Neuron (in vitro differentiated cells): Measurements from ENCODE around the gene WDR72.

Experiments used
- H2AFZ ChIP-seq: one replicate; pipeline ENCODE4 v1.6.1; 2013; ENCODE audit warnings: low read depth, mild to moderate bottlenecking, inconsistent platforms, low read length, moderate library complexity
- H3K27me3 ChIP-seq: one replicate; pipeline ENCODE4 v1.6.1; 2013; ENCODE audit warnings: low read length; ENCODE audit not compliant: insufficient read depth
- H3K36me3 ChIP-seq: one replicate; pipeline ENCODE4 v1.6.1; 2013; ENCODE audit warnings: low read length; ENCODE audit not compliant: insufficient read depth
- H3K4me1 ChIP-seq: one replicate; pipeline ENCODE4 v1.6.1; 2013; ENCODE audit warnings: low read length; ENCODE audit not compliant: insufficient read depth
- H3K4me3 ChIP-seq: 2 replicates; pipeline ENCODE4 v1.5.1; 2013; ENCODE audit warnings: mild to moderate bottlenecking, low read length, moderate library complexity
- H3K9me3 ChIP-seq: one replicate; pipeline ENCODE4 v1.6.1; 2013; ENCODE audit warnings: low read length

Gene WDR72

GRCh38 chr15:53625260-53625659 is 134.2 kb downstream of the WDR72 start:
- Histone ChIP-seq H3K9me3 (no peaks in the 10 kb centered on the region), H3K4me3 (no peak overlapping the region), H3K36me3 (no peaks in the 10 kb centered on the region), H2AFZ (no peak overlapping the region), H3K4me1 (peaks cover 18% of the 10 kb centered on the region), H3K27me3 (no peaks in the 10 kb centered on the region)

GRCh38 chr15:53618461-53618860 is 141.0 kb downstream of the WDR72 start:
- Histone ChIP-seq H3K36me3 (no peaks in the 10 kb centered on the region), H2AFZ (no peak overlapping the region), H3K4me1 (no peaks in the 10 kb centered on the region), H3K9me3 (no peaks in the 10 kb centered on the region), H3K4me3 (no peak overlapping the region), H3K27me3 (no peaks in the 10 kb centered on the region)

GRCh38 chr15:53611145-53611920 is 148.1 kb downstream of the WDR72 start:
- Histone ChIP-seq H3K4me1 (no peaks in the 10 kb centered on the region), H2AFZ (no peak overlapping the region), H3K4me3 (no peak overlapping the region)

GRCh38 chr15:53591041-53591440 is 168.4 kb downstream of the WDR72 start:
- Histone ChIP-seq H2AFZ (no peak overlapping the region), H3K4me3 (no peak overlapping the region), H3K36me3 (no peaks in the 10 kb centered on the region), H3K27me3 (no peaks in the 10 kb centered on the region), H3K9me3 (no peaks in the 10 kb centered on the region), H3K4me1 (no peaks in the 10 kb centered on the region)

More at GRCh38 chr15:53611145-53611920, 148.1 kb downstream of the WDR72 start:
- no peaks in the 10 kb centered on the region for H3K9me3 ChIP-seq
- H3K36me3 ChIP-seq = no peaks in the 10 kb centered on the region
- no peaks in the 10 kb centered on the region for H3K27me3 ChIP-seq

- Histone ChIP-seq H3K27me3 (no peaks in the 10 kb centered on the region), H2AFZ (no peak overlapping the region)
Measured at GRCh38 chr15:53590380-53590779, 169.1 kb downstream of the WDR72 start.

GRCh38 chr15:53589520-53590057 is 169.9 kb downstream of the WDR72 start:
- no peaks in the 10 kb centered on the region for H3K4me1 ChIP-seq
- peaks cover 4% of the 10 kb centered on the region for H3K9me3 ChIP-seq
- H2AFZ ChIP-seq = no peak overlapping the region
- H3K36me3 ChIP-seq = no peaks in the 10 kb centered on the region
- no peak overlapping the region for H3K4me3 ChIP-seq
- no peaks in the 10 kb centered on the region for H3K27me3 ChIP-seq

More at GRCh38 chr15:53590380-53590779, 169.1 kb downstream of the WDR72 start:
- peaks cover 3% of the 10 kb centered on the region for H3K9me3 ChIP-seq
- H3K36me3 ChIP-seq = no peaks in the 10 kb centered on the region
- H3K4me3 ChIP-seq = no peak overlapping the region
- H3K4me1 ChIP-seq = no peaks in the 10 kb centered on the region

- no peaks in the 10 kb centered on the region for H3K4me1 ChIP-seq
- peaks cover 5% of the 10 kb centered on the region for H3K9me3 ChIP-seq
- no peak overlapping the region for H2AFZ ChIP-seq
- H3K27me3 ChIP-seq = no peaks in the 10 kb centered on the region
- no peaks in the 10 kb centered on the region for H3K36me3 ChIP-seq
- H3K4me3 ChIP-seq = no peak overlapping the region
Measured at GRCh38 chr15:53588773-53589172, 170.7 kb downstream of the WDR72 start.

- Histone ChIP-seq H3K36me3 (no peaks in the 10 kb centered on the region), H3K27me3 (no peaks in the 10 kb centered on the region), H3K4me3 (no peak overlapping the region), H3K9me3 (peaks cover 5% of the 10 kb centered on the region), H3K4me1 (no peaks in the 10 kb centered on the region), H2AFZ (no peak overlapping the region)
Measured at GRCh38 chr15:53586799-53587198, 172.7 kb downstream of the WDR72 start.

- Histone ChIP-seq H3K9me3 (peaks cover 5% of the 10 kb centered on the region), H3K4me3 (no peak overlapping the region), H3K4me1 (no peaks in the 10 kb centered on the region)
Measured at GRCh38 chr15:53581513-53581912, 177.9 kb downstream of the WDR72 start.

GRCh38 chr15:53580366-53580765 is 179.1 kb downstream of the WDR72 start:
- peaks cover 2% of the 10 kb centered on the region for H3K9me3 ChIP-seq
- H3K36me3 ChIP-seq = no peaks in the 10 kb centered on the region
- H2AFZ ChIP-seq = no peak overlapping the region
- no peaks in the 10 kb centered on the region for H3K4me1 ChIP-seq
- H3K4me3 ChIP-seq = no peak overlapping the region
- H3K27me3 ChIP-seq = no peaks in the 10 kb centered on the region

More at GRCh38 chr15:53581513-53581912, 177.9 kb downstream of the WDR72 start:
- Histone ChIP-seq H3K36me3 (no peaks in the 10 kb centered on the region), H3K27me3 (no peaks in the 10 kb centered on the region), H2AFZ (no peak overlapping the region)

- H3K4me1 ChIP-seq = no peaks in the 10 kb centered on the region
- H3K27me3 ChIP-seq = no peaks in the 10 kb centered on the region
- H2AFZ ChIP-seq = no peak overlapping the region
- no peaks in the 10 kb centered on the region for H3K9me3 ChIP-seq
- H3K4me3 ChIP-seq = no peak overlapping the region
- H3K36me3 ChIP-seq = no peaks in the 10 kb centered on the region
Measured at GRCh38 chr15:53576841-53577240, 182.6 kb downstream of the WDR72 start.

GRCh38 chr15:53573091-53573490 is 186.4 kb downstream of the WDR72 start:
- Histone ChIP-seq H3K9me3 (no peaks in the 10 kb centered on the region), H3K27me3 (no peaks in the 10 kb centered on the region), H3K4me3 (no peak overlapping the region), H3K36me3 (no peaks in the 10 kb centered on the region), H2AFZ (no peak overlapping the region), H3K4me1 (no peaks in the 10 kb centered on the region)

- Histone ChIP-seq H3K4me3 (no peak overlapping the region), H3K9me3 (no peaks in the 10 kb centered on the region), H2AFZ (no peak overlapping the region), H3K4me1 (no peaks in the 10 kb centered on the region), H3K27me3 (no peaks in the 10 kb centered on the region), H3K36me3 (no peaks in the 10 kb centered on the region)
Measured at GRCh38 chr15:53569751-53570480, 189.5 kb downstream of the WDR72 start.
